CD14-positive monocyte (primary cell): ENCODE results near the gene LHB. TPM values are rescaled to one million over a fixed set of nuclear protein-coding genes. Genes with fewer than 3 reads are reported as not detected.

Experiments
- DNase-seq, 3 donors: peaks; one replicate each; pipeline ENCODE4 v3.0.0-alpha.2; 2011 to 2022
- H2AFZ ChIP-seq: 2 replicates; pipeline ENCODE4 v1.6.0; 2012; ENCODE audit warnings: mild to moderate bottlenecking, low read depth, low read length, inconsistent platforms; ENCODE audit not compliant: insufficient read depth, poor library complexity, severe bottlenecking
- H3K27ac ChIP-seq, 2 donors: 1 replicate in 1 of 2; 2 replicates in 1 of 2; pipeline ENCODE4 v1.5.1; 2012 to 2013; ENCODE audit warnings: low read length in 2 of 2, control low read depth in 1 of 2, inconsistent platforms in 1 of 2, low read depth in 1 of 2, mild to moderate bottlenecking in 1 of 2
- H3K27me3 ChIP-seq, 2 donors: one replicate each; pipeline versions ENCODE4 v1.6.0 to v1.6.1; 2011 to 2013; ENCODE audit warnings: low read length in 2 of 2; ENCODE audit not compliant: control insufficient read depth in 2 of 2, insufficient read depth in 2 of 2
- H3K36me3 ChIP-seq, 2 donors: replicated peaks in 1 of 2; 1 replicate in 1 of 2; 2 replicates in 1 of 2; pipeline versions ENCODE4 v1.5.1 to v1.6.1; 2012 to 2013; ENCODE audit warnings: low read length in 2 of 2, control low read depth in 1 of 2, inconsistent platforms in 1 of 2, mild to moderate bottlenecking in 1 of 2; ENCODE audit not compliant: insufficient read depth in 2 of 2, control insufficient read depth in 1 of 2
- H3K4me1 ChIP-seq, 2 donors: 1 replicate in 1 of 2; 2 replicates in 1 of 2; pipeline versions ENCODE4 v1.5.1 to v1.6.1; 2012 to 2013; ENCODE audit warnings: low read length in 2 of 2, control low read depth in 1 of 2, inconsistent platforms in 1 of 2, mild to moderate bottlenecking in 1 of 2, moderate library complexity in 1 of 2; ENCODE audit not compliant: insufficient read depth in 2 of 2, control insufficient read depth in 1 of 2
- H3K4me2 ChIP-seq: replicated peaks from 2 replicates; pipeline ENCODE3; 2012; ENCODE audit warnings: low read length, moderate library complexity, mild to moderate bottlenecking; ENCODE audit not compliant: poor library complexity, severe bottlenecking; ENCODE audit errors: extremely low read depth
- H3K4me3 ChIP-seq, 3 experiments: fragments of 200-600 bp in 1 of 3; sonication (generic) in 1 of 3; replicated peaks in 1 of 3; 1 replicate in 2 of 3; 2 replicates in 1 of 3; pipeline ENCODE4 v1.5.1; 2011 to 2013; ENCODE audit warnings: low read length in 3 of 3, mild to moderate bottlenecking in 3 of 3, control low read depth in 2 of 3, low read depth in 2 of 3, inconsistent platforms in 1 of 3, moderate library complexity in 1 of 3
- H3K79me2 ChIP-seq: 2 replicates; pipeline ENCODE4 v1.6.0; 2012; ENCODE audit warnings: mild to moderate bottlenecking, control low read depth, inconsistent platforms, low read length, moderate library complexity; ENCODE audit not compliant: insufficient read depth
- H3K9ac ChIP-seq: 2 replicates; pipeline ENCODE4 v1.6.0; 2017; ENCODE audit warnings: low read length, mild to moderate bottlenecking; ENCODE audit not compliant: insufficient read depth, poor library complexity, severe bottlenecking
- H3K9me3 ChIP-seq, 2 donors: replicated peaks in 1 of 2; 1 replicate in 1 of 2; 2 replicates in 1 of 2; pipeline versions ENCODE4 v1.5.1 to v1.6.1; 2012 to 2013; ENCODE audit warnings: low read length in 2 of 2, control low read depth in 1 of 2; ENCODE audit not compliant: control insufficient read depth in 1 of 2, insufficient read depth in 1 of 2
- H4K20me1 ChIP-seq: 2 replicates; pipeline ENCODE4 v1.6.0; 2012; ENCODE audit warnings: mild to moderate bottlenecking, low read length, control low read depth, moderate library complexity; ENCODE audit not compliant: insufficient read depth
- H3K27ac Mint-ChIP-seq, 7 donors: one replicate each; pipeline ENCODE4 v1.8.0; 2020; ENCODE audit warnings: mild to moderate bottlenecking in 7 of 7, mixed read lengths in 7 of 7, moderate library complexity in 6 of 7, inconsistent platforms in 2 of 7
- H3K27me3 Mint-ChIP-seq, 3 donors: one replicate each; pipeline ENCODE4 v1.8.0; 2021 to 2022; ENCODE audit warnings: low read depth in 3 of 3, mild to moderate bottlenecking in 3 of 3, mixed read lengths in 3 of 3, moderate library complexity in 3 of 3, inconsistent platforms in 1 of 3
- H3K36me3 Mint-ChIP-seq, 2 donors: one replicate each; pipeline ENCODE4 v1.8.0; 2020; ENCODE audit warnings: mixed read lengths in 2 of 2, inconsistent platforms in 1 of 2, mild to moderate bottlenecking in 1 of 2
- H3K4me1 Mint-ChIP-seq: one replicate; pipeline ENCODE4 v1.8.0; 2020; ENCODE audit warnings: mild to moderate bottlenecking, mixed read lengths
- H3K4me3 Mint-ChIP-seq, 2 donors: one replicate each; pipeline ENCODE4 v1.8.0; 2020; ENCODE audit warnings: mild to moderate bottlenecking in 2 of 2, mixed read lengths in 2 of 2, moderate library complexity in 1 of 2
- H3K9me3 Mint-ChIP-seq, 7 donors: one replicate each; pipeline ENCODE4 v1.8.0; 2020 to 2022; ENCODE audit warnings: mixed read lengths in 7 of 7, mild to moderate bottlenecking in 6 of 7, moderate library complexity in 6 of 7, inconsistent platforms in 2 of 7
- WGBS: methylation state at CpG from one replicate; pipeline ENCODE4 v1.1.5; 2013; ENCODE audit warnings: missing lambda C conversion rate; ENCODE audit not compliant: insufficient coverage; 5-methylcytosine and 5-hydroxymethylcytosine counted together
- intact Hi-C, 2 donors: fragments of 100-400 bp; cut with micrococcal nuclease; formaldehyde crosslinking; loops; one replicate each; pipeline versions ENCODE4 v1.15.0 to v1.15.1; 2023
- polyA plus RNA-seq, 3 donors: library from polyadenylated mRNA; depleted of rRNA in 1 of 3; unstranded in 2 of 3; stranded (reverse) in 1 of 3; fragments of 300-500 nt in 2 of 3; fragments of >200 nt in 1 of 3; fragmentation: Illumina TruSeq in 2 of 3; gene quantifications; 1 replicate in 2 of 3; 2 replicates in 1 of 3; pipeline ENCODE4 v1.2.3, GENCODE V29; 2012 to 2021
- TF ChIP-seq, protein P1 (sequence below): fragments of 200-600 bp; IDR thresholded peaks from one replicate; pipeline ENCODE4 v1.8.0; 2022; ENCODE audit warnings: antibody characterized with exemption, mild to moderate bottlenecking

The LHB gene
- polyA plus RNA-seq, 3 donors: 0.48 TPM; not detected in 2

DNA sequence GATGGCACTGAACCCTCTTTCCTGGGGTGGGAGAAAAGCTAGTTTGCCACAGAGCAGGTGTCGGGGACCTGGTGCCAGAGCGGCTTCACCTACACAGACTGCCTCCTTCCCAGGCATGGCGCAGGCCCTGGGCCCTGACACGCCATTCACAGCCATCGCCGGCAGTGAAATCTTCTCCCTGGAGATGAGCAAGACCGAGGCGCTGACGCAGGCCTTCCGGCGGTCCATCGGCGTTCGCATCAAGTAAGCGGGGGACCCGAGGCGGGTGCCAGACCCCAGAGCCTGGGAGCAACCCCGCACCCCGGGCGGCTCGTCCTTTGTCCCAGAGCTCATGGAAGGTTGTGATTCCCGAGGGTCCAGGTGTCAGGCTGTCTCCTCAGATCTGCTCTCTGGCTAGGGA lies 10.0 kb downstream of the LHB start:
- WGBS: over 99% methylated on average over 18 of the region's 22 CpGs
- Histone ChIP-seq H3K27me3 (no peaks in the 10 kb centered on the region), H2AFZ (no peak overlapping the region), H3K4me2 (no peak overlapping the region), H3K9ac (no peak overlapping the region), H3K79me2 (no peaks in the 10 kb centered on the region), H3K36me3 (peaks cover 61 to 78% of the 10 kb centered on the region in 2 donors), H3K4me3 (no peak overlapping the region), H3K27ac (no peak overlapping the region), H3K4me1 (no peaks in the 10 kb centered on the region), H3K9me3 (no peaks in the 10 kb centered on the region), H4K20me1 (no peaks in the 10 kb centered on the region)
- Mint-ChIP-seq H3K4me1 (no peaks in the 10 kb centered on the region), H3K4me3 (no peak overlapping the region), H3K27me3 (peaks cover 0 to 2% (median 2%) of the 10 kb centered on the region in 3 donors), H3K9me3 (no peaks in the 10 kb centered on the region), H3K36me3 (peaks cover 58 to 88% of the 10 kb centered on the region in 2 donors), H3K27ac (peak overlapping the region in 1 of 7 donors; percentile 64)
- intact Hi-C loops: no loop called here
- TF ChIP-seq, protein P1, sequence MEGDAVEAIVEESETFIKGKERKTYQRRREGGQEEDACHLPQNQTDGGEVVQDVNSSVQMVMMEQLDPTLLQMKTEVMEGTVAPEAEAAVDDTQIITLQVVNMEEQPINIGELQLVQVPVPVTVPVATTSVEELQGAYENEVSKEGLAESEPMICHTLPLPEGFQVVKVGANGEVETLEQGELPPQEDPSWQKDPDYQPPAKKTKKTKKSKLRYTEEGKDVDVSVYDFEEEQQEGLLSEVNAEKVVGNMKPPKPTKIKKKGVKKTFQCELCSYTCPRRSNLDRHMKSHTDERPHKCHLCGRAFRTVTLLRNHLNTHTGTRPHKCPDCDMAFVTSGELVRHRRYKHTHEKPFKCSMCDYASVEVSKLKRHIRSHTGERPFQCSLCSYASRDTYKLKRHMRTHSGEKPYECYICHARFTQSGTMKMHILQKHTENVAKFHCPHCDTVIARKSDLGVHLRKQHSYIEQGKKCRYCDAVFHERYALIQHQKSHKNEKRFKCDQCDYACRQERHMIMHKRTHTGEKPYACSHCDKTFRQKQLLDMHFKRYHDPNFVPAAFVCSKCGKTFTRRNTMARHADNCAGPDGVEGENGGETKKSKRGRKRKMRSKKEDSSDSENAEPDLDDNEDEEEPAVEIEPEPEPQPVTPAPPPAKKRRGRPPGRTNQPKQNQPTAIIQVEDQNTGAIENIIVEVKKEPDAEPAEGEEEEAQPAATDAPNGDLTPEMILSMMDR: no peak
- no peak for DNase-seq

DNA sequence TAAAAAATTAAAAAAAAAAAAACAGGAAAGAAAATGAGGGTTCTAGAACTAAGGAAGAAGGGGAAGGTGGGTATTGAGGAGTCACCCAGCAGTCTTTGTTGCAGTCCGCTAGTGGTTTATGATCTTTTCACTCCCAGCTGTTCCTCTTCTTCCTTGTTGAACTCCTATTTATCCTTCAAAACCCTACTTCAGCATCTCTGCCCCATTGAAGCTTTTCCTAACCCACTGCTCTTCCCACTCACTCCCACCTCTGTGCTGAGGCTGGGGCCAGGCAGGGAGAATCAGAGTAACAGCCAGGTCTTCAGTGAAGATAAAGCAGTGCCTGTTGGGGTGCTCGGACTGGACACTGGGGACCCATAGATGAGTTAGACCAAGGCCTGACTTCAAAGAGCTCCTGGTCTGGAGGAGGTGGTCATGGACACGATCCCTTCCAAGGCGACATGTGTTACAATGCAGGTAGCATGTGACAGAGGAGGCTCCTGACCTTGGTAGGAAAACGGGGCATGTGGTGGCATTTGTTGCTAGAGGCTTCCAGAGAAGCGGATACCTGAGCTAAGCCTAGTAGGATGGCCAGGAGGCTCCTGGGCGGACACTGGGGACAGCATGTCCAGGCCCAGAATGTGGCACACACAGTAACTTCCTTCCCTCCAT lies 11.8 kb downstream of the LHB start:
- Histone ChIP-seq H3K9me3 (no peaks in the 10 kb centered on the region), H3K27ac (no peak overlapping the region), H4K20me1 (no peaks in the 10 kb centered on the region), H3K4me3 (no peak overlapping the region), H3K36me3 (peaks cover 45 to 59% of the 10 kb centered on the region in 2 donors), H3K9ac (no peak overlapping the region), H2AFZ (no peak overlapping the region), H3K79me2 (no peaks in the 10 kb centered on the region), H3K27me3 (no peaks in the 10 kb centered on the region), H3K4me2 (no peak overlapping the region), H3K4me1 (no peaks in the 10 kb centered on the region)
- WGBS: 97% methylated on average over 7 of the region's 7 CpGs
- H3K4me1 Mint-ChIP-seq: no peaks in the 10 kb centered on the region
- H3K9me3 Mint-ChIP-seq: no peaks in the 10 kb centered on the region
- H3K4me3 Mint-ChIP-seq: no peak overlapping the region
- TF ChIP-seq, protein P1: no peak
- peak overlapping the region in 3 of 7 donors; percentile 25 to 46 (median 40) for H3K27ac Mint-ChIP-seq
- H3K27me3 Mint-ChIP-seq: peaks cover 0 to 2% (median 2%) of the 10 kb centered on the region in 3 donors
- H3K36me3 Mint-ChIP-seq: peaks cover 45 to 76% of the 10 kb centered on the region in 2 donors
- intact Hi-C loops: no loop called here
- DNase-seq: no peak
